ENCODE results near the gene FCHSD2.
A peak's percentile ranks its signal among the peaks of the same experiment; 100 is the strongest.

Gene FCHSD2

DNA sequence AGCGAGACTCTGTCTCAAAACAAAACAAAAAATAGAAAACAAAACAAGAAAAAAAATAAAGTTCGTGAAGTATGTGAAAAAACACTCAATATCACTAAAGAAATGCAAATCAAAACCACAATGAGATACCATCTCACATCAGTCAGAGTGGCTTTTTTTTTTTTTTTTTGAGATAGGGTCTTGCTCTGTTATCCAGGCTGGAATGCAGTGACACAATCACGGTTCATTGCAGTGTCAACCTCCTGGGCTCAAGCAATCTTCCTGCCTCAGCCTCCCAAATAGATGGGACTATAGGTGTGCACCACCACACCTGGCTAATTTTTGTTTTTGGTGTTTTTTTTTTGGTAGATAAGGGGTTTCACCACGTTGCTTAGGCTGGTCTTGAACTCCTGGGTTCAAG, 290.4 kb downstream of the FCHSD2 start:
- H3K36me3 ChIP-seq (ENCODE audit: insufficient read depth, low read length), result peaks cover 48% of the 10 kb centered on the region
- no peak overlapping the region for H3K27ac ChIP-seq (ENCODE audit: low read depth, low read length, poor library complexity, severe bottlenecking)
- H4K20me1 ChIP-seq (ENCODE audit: insufficient read depth, low read length), result no peaks in the 10 kb centered on the region
- no peak overlapping the region for H2AFZ ChIP-seq (ENCODE audit: low read length)
- no peak overlapping the region for H3K4me2 ChIP-seq (ENCODE audit: low read length)
- H3K4me1 ChIP-seq (ENCODE audit: insufficient read depth, low read length, severe bottlenecking), result no peaks in the 10 kb centered on the region
- no peaks in the 10 kb centered on the region for H3K9me2 ChIP-seq (ENCODE audit: low read depth, low read length)
- H3F3A ChIP-seq (ENCODE audit: insufficient read depth, low read length), result 0 out of 2 replicates have a peak, but pooled peaks cover 2% of the 10 kb centered on the region
- no peaks in the 10 kb centered on the region for H3K9me3 ChIP-seq (ENCODE audit: low read length)
- no peaks in the 10 kb centered on the region for H3K79me2 ChIP-seq (ENCODE audit: insufficient read depth, low read length)
- H3K27me3 ChIP-seq (ENCODE audit: insufficient read depth, low read length), result no peaks in the 10 kb centered on the region
- TF ChIP-seq CTCF (IDR thresholded peaks at IDR 0.05; ENCODE audit: low read length) (no peak), EZH2 (IDR thresholded peaks at IDR 0.05; ENCODE audit: borderline replicate concordance, low read length) (no peak)
- no peak overlapping the region for H3K9ac ChIP-seq (ENCODE audit: low read length)
- H3K4me3 ChIP-seq (ENCODE audit: low read depth, low read length, poor library complexity, severe bottlenecking), result no peak overlapping the region

GRCh38 chr11:72850832-72851231, 291.3 kb downstream of the FCHSD2 start:
- no peak for TF ChIP-seq CTCF (IDR thresholded peaks at IDR 0.05; ENCODE audit: low read length)
- Histone ChIP-seq H3F3A (ENCODE audit: insufficient read depth, low read length) (0 out of 2 replicates have a peak, but pooled peaks cover 2% of the 10 kb centered on the region), H3K9me2 (ENCODE audit: low read depth, low read length) (no peaks in the 10 kb centered on the region), H3K36me3 (ENCODE audit: insufficient read depth, low read length) (peaks cover 54% of the 10 kb centered on the region), H3K79me2 (ENCODE audit: insufficient read depth, low read length) (no peaks in the 10 kb centered on the region), H3K4me3 (ENCODE audit: low read depth, low read length, poor library complexity, severe bottlenecking) (no peak overlapping the region), H3K4me2 (ENCODE audit: low read length) (no peak overlapping the region), H3K27ac (ENCODE audit: low read depth, low read length, poor library complexity, severe bottlenecking) (no peak overlapping the region), H2AFZ (ENCODE audit: low read length) (no peak overlapping the region), H3K9me3 (ENCODE audit: low read length) (no peaks in the 10 kb centered on the region), H3K4me1 (ENCODE audit: insufficient read depth, low read length, severe bottlenecking) (no peaks in the 10 kb centered on the region), H3K27me3 (ENCODE audit: insufficient read depth, low read length) (no peaks in the 10 kb centered on the region), H3K9ac (ENCODE audit: low read length) (no peak overlapping the region), H4K20me1 (ENCODE audit: insufficient read depth, low read length) (no peaks in the 10 kb centered on the region)

- H3K36me3 ChIP-seq (ENCODE audit: insufficient read depth, low read length), result peaks cover 51% of the 10 kb centered on the region
- no peak overlapping the region for H2AFZ ChIP-seq (ENCODE audit: low read length)
- H3F3A ChIP-seq (ENCODE audit: insufficient read depth, low read length), result 0 out of 2 replicates have a peak, but pooled peaks cover 2% of the 10 kb centered on the region
- H3K9ac ChIP-seq (ENCODE audit: low read length), result no peak overlapping the region
- H3K9me2 ChIP-seq (ENCODE audit: low read depth, low read length), result no peaks in the 10 kb centered on the region
- H3K79me2 ChIP-seq (ENCODE audit: insufficient read depth, low read length), result no peaks in the 10 kb centered on the region
- no peak overlapping the region for H3K4me3 ChIP-seq (ENCODE audit: low read depth, low read length, poor library complexity, severe bottlenecking)
- H3K4me2 ChIP-seq (ENCODE audit: low read length), result no peak overlapping the region
- H3K27ac ChIP-seq (ENCODE audit: low read depth, low read length, poor library complexity, severe bottlenecking), result no peak overlapping the region
- H4K20me1 ChIP-seq (ENCODE audit: insufficient read depth, low read length), result no peaks in the 10 kb centered on the region
- no peaks in the 10 kb centered on the region for H3K4me1 ChIP-seq (ENCODE audit: insufficient read depth, low read length, severe bottlenecking)
- TF ChIP-seq CTCF (IDR thresholded peaks at IDR 0.05; ENCODE audit: low read length), result peak; percentile 57
- no peak for TF ChIP-seq EZH2 (IDR thresholded peaks at IDR 0.05; ENCODE audit: borderline replicate concordance, low read length)
- H3K27me3 ChIP-seq (ENCODE audit: insufficient read depth, low read length), result no peaks in the 10 kb centered on the region
- H3K9me3 ChIP-seq (ENCODE audit: low read length), result no peaks in the 10 kb centered on the region
Observed at GRCh38 chr11:72848846-72849466, 293.2 kb downstream of the FCHSD2 start.

Measured in OCI-LY1 (cell line).